GM19438 (cell line): Measurements from ENCODE around the gene SLC16A11.
"Not testable (repeated sequence)": the region's sequence is repeated elsewhere in the genome, so short reads cannot be mapped to it uniquely, and the experiment has no call there.

Source experiments
- ATAC-seq: cut with Tn5 transposase; IDR thresholded peaks from one replicate; pipeline ENCODE4 v1.9.1; 2021; ENCODE audit warnings: low read depth; ENCODE audit not compliant: unreplicated experiment

SLC16A11 gene

DNA sequence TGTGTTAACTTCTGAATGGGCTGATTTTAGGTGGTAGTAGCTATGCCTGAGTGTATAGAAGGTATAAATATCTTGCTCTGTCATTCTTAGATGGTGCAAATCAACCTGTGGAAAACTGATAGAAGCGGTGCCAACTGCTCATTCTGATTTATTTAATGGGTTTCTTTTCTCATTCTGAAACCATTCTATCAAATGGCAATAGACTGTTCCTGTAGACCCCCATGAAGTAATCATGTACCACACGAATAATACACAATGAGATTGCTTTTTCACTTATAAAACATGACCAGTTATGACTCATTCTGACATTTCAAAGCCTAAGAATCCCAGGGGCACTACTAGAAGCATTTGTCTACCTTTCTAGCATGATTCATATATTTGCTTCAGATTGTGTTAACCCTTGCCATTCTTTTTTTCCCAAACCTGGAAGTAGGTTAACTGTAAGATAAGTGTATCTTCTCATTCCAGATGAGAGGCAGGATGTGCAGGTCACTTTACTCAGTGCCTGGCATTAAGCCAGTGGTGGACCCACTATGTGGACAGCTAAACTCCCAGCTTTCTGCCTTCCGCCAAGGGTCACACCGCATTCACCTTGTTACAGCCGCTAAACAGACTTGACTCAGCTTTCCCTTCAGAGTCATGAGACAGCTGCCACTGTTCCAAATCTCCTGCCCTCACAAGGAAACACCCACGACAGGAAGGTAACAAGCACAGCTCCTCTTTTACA lies 16.4 kb upstream of the SLC16A11 start:
- no peak for ATAC-seq

DNA sequence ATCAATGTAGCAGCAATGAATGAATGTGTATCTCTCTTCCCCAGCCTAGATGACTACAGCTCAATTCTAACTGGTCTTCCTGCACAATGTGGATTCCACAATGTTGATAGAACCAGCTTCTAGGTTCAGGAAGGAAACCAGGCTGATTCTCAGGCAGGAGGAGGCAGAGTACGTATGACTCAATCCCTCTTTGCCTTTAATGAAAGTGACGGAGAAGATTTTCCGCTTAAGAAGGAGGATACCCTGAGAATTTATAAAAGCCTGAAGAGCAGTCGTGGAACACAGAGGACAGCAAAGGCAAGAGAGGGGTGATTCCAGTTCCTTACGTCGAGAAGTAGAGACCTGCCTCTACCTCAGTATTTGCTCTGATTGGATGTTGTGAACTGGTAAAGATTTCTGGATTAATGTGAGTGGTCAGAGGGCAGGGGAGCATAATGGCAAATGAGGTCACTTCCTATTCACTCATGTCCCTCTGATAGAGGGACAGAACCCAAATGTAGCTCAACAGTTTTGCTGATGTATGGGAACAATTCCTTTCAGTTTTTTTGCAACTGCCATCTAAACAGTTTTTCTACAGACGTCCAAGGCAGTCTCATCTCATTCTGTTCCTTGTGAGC lies 15.0 kb upstream of the SLC16A11 start:
- ATAC-seq: no peak

DNA sequence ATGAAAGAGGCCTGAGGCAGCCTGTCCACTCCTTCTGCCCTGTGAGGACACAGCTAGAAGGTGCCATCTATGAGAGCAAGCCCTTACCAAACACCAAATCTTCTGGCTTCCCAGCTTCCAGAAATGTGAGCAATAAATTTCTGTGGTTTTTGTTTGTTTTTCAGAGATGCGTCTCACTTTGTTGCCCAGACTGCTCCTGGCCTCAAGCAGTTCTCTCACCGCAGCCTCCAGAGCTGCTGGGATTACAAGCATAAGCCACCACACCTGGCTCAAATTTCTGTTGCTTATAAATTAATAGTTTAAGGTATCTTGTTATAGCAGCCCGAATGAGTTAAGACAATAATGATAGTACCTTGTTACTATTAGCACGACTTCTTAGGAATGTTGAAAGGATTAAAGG lies 12.5 kb upstream of the SLC16A11 start:
- no peak for ATAC-seq

DNA sequence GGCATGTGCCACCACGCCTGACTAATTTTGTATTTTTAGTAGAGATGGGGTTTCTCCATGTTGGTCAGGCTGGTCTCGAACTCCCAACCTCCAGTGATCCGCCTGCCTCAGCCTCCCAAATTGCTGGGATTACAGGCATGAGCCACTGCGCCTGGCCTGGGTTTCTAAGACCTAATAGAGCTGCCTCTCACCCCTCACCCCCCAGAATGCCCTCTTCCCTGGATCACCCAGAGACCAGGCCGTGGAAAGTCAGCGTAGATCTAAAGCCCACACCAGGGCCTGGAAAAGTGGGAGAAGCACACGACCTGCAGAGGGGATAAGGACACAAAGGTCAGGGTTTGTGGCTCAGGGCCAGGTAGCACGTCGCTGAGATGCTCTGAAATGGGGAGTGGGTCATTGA lies 6.7 kb upstream of the SLC16A11 start:
- not testable (repeated sequence) for ATAC-seq

DNA sequence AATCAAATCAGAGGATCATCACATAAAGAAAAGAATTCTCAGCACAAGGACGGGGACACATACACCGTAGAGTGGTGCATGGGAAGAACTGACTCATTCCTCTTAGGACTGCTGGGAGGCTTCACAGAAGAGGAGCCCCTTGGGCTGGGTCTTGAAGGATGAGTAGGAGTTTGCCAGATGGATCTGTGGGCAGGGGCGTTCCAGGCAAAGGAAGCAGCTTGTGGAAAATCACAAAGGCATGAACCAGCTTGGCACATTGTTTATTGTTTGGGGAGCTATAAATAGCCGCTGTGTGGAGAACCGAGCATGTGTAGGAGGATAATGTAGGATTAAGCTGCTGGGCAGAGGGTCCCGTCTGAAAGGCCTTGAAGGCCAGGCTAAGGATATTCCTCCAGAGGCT lies 5.1 kb upstream of the SLC16A11 start:
- no peak for ATAC-seq

DNA sequence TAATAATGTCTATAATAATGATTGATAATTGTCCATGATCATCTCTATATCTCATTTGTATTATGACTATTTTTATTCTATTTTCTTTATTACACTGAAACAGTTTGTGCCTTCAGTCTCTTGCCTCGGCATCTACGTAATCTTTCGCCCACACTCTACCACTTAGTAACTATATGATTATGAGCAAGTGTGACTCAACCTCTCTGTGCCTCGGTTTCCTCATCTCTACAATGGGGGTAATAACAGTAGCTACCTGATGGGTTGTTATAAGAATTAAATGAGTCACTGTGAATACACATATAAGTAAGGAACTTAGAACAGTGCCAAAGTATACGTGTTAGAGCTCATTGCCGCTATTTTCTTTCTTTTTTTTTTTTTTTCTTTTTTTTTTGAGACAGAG lies 3.7 kb upstream of the SLC16A11 start:
- no peak for ATAC-seq

DNA sequence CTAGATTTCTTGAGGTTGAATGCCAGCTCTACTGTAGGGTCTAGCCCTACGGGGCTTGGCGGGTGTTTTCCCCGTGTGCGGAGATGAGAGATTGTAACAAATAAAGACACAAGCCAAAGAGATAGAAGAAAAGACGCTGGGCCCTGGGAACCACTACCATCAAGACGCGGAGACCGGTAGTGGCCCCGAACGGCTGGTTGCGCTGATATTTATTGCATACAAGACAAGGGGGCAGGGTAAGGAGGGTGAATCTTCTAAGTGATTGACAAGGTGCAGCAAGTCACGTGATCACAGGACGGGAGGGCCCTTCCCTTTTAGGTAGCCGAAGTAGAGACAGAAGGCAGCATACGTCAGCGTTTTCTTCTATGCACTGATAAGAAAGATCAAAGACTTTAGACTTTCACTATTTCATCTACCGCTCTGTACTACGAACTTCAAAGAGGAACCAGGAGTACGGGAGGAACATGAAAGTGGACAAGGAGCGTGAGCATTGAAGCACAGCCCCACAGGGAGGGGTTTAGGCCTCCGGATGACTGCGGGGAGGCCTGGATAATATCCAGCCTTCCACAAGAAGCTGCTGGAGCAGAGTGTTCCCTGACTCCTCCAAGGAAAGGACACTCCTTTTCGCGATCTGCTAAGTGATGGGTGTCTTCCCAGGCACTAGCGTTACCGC lies 3.0 kb upstream of the SLC16A11 start:
- ATAC-seq: not testable (repeated sequence)

DNA sequence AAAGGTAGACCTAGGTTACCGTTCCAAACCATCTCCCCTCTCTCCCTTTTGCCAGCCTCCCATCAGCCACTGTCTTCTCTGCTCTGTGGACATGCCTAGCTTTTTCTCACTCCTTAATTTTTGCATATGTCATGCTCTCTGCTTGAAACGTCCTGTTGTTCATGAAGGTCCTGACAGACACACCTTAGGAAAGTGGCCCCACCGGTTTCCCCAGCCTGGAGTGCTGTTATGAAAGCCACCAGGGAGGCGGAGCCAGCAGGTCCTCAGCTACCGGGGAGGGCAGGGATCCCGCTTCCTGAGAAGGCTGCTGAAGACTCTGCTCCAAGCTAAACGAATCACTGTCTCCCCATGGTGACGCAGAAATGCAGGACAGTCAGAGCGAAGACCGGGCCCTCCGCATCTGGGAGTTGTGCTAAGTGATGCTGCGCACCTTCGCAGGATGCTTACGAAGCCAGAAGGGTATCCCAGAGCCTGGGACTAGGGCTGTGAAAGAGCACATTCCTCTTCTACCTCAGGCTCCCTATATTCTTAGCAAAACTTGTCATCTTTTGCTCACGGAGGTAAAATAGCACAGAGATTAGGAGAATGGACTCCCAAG lies 2.3 kb upstream of the SLC16A11 start:
- ATAC-seq: no peak

DNA sequence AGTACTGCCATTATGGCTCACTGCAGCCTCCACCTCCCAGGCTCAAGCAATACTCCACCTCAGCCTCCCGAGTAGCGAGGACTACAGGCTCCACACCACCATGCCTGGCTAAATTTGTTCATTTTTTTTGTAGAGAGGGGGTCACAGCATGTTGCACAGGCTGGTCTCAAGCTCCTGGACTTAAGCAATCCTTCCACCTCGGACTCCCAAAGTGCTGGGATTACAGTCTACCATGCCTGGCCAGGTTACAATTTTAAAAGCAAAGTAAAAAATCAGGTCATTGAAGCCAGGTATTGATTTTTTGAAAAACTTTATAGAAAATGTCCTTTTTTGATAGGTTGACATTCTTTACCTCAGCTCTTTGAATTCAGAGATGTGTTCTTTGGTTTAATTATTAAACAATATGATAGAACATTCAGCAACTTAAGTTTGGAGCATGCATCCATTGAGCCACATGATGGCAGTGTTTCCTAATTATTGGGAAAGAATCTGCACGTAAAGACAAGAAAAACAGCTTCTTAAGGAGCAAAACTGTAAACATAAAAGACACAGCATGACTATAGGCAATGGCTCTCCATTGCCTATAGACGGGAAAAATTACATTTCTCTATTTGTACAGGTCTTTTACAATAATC lies 1.7 kb upstream of the SLC16A11 start:
- ATAC-seq: no peak

DNA sequence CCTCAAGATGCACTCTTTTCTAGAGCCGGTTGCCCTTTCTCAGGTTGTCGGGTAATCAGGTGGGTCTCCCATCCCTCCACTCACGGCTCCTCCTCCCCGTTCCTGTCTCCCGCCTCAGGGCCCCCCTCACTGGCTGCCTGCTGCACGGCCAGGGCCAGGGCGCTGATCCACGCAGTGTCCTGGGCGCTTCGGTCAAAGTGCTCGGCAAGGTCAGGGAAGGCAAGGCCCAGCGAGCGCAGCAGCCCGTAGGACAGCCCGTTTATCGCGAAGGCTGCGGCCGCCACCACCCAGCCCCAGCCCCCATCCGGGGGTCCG lies 753 bp downstream of the SLC16A11 start:
- ATAC-seq: no peak

DNA sequence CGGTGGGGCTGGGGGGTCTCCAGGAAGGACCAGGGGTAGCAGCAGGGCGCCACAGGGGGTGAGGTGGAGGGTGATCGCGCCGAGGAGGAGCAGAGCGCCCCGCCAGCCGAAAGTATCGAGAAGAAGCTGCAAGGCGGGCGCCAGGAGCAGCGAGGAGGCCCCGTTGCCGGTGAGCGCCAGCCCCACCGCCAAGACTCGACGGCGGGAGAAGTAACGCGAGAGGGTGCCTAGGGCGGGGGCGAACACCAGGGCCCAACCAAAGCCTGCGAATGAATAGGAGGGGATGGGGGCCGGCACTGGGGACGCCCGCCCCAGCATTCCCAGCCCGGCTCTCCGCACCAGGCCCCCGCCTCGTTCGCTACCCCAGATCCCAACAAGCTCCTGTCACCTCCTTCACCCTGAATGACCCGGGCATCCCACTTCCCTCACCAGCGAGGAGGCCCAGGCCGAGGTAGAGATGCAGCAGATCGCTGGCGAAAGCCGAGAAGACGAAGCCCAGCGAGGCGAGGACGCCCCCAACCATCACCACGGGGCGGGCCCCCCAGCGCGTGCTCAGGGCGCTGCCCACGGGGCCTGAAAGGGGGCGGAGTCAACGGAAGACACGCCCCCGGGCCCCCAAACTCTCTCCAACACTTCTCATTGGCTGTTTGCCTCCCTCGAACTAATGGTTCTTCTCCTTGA lies 1.3 kb downstream of the SLC16A11 start:
- no peak for ATAC-seq

DNA sequence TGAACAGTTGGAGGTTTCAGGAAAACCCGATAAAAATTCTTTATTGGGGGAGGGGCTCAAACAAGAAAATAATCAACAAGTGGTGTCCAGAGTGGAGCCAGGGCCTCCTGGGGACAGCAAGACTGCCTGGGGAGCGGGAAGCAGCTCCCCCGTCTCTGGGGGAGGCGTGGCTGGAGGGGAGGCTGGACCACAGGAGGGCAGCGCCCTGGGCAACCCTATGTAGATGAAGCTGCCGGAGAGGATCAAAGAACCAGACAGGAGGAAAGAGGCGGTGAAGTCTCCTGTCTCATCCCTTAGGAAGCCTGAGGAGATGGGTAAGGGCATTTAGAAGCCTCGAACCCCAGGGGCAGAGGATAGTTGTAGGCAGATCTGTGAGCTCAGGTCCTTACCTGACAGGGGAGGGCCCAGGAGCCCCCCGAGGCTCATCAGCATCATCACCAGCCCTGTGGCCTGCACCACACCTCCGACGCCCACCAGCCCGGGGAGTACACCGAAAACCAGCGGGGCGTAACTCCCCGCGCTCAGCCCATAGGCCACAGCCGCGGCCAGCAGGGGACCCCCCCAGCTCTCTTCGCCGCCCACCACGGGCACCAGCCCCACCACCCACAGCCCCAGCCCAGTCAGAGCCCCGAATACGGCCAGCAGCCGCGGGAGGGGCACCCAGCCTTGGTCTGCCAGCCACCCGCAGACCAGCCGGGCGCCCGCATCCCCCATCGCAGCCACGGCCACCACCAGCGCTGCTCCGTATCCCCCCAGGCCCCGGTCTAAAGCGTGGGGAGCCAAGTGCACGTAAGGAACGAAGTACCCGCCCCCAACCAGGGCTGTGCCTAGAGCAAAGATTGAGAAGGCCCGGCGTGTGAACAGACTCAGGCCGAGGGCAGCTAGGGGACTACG lies 2.0 kb downstream of the SLC16A11 start:
- no peak for ATAC-seq

DNA sequence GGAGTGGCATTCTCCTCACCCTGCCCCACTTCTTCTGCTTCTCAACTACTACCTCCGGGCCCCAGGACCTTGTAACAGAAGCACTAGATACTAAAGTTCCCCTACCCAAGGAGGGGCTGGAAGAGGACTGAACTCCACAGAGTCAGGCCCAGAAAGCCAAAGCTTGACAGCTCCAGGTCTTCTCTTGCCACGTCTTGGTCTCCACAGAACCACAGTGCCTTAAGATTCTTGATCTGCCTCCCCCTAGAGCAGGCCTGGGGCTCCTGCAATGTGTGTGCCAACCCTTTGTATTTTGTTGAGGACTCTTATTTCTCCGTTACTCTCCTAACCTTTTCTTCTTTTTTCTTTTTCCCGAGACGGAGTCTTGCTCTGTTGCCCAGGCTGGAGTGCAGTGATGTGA lies 4.1 kb downstream of the SLC16A11 start:
- no peak for ATAC-seq

DNA sequence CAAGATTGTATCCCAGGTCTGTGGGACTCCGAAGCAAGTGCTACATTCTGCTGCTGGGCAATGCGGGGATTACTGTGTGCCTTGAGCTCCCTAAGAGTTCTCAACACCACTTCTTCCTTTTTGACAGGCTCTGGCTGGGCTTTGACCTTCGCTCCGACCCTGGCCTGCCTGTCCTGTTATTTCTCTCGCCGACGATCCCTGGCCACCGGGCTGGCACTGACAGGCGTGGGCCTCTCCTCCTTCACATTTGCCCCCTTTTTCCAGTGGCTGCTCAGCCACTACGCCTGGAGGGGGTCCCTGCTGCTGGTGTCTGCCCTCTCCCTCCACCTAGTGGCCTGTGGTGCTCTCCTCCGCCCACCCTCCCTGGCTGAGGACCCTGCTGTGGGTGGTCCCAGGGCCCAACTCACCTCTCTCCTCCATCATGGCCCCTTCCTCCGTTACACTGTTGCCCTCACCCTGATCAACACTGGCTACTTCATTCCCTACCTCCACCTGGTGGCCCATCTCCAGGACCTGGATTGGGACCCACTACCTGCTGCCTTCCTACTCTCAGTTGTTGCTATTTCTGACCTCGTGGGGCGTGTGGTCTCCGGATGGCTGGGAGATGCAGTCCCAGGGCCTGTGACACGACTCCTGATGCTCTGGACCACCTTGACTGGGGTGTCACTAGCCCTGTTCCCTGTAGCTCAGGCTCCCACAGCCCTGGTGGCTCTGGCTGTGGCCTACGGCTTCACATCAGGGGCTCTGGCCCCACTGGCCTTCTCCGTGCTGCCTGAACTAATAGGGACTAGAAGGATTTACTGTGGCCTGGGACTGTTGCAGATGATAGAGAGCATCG lies 5.6 kb downstream of the SLC16A11 start:
- ATAC-seq: no peak

DNA sequence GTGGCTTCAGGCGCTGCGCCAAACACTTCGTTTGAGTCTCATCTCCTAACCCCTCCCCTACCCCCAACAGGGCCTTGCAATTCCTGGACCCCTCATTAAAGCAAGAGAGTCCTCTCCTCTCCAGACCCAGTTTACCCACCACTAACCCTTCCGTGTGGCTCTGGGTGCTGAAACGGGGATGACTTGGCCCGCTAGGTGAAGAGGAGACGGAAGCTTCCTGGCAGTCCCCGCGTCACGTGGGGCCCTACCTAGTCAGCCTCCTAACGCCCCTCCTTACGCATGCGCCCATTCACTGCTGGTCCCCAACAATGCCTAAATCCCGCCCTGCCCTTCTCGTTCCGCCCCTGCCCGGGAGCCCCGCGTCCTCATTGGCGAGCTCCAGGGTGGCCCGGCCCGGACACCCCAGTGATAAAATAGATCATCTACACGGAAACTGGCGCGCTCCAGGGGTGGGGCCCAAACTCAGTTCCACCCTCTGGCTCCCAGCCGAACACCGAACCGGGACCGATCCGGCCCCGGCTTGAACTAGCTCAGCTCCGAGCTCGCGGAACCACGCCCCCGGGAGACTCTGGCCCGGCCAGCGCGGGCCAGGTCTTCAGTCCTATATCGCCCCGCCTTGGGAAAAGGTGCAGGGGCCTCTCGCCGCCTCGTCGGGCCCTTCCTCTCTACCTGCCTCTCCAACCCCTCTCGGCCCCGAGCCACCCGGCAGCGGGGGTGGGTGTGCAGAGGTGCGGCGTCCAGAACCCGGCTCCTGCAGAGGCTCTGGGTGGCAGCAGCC lies 8.1 kb downstream of the SLC16A11 start, which contains the start of gene SLC16A13:
Gene SLC16A13, plus strand, starts transcription at position 425 of the 778 bp plus-strand sequence. CDS start 368 bp downstream, outside the sequence.
- peak; percentile 90 for ATAC-seq

DNA sequence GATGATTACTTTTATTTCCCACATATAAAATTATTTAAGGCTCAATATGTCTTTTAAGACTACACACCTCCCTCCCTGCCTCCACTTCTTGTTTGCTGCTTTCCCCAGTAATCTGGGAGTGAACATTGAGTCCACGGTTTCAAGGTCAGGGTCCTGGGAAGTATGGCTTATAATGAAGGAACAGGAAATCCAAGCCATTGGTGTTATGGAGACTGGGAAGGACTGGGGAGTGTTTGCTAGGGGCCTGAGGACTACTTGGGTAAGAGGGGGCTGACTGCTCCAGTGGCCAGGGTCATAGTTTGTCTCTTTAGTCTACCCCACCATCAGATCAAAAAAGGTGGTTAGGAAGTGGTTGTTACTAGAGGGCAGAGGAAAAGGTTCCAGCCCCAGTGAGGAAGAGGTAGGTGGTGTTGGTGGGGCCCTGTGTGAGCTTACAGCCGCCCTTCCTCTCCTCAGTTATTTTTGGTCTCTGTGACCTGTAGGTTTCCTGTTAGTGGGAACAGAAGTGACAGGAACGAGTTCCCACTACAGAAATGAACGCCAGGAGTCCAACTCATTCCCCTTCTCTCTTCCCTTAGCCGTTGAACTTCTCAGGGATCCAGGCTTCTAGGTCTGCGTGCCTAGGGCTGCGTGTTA lies 8.8 kb downstream of the SLC16A11 start:
- peak; percentile 13 for ATAC-seq

DNA sequence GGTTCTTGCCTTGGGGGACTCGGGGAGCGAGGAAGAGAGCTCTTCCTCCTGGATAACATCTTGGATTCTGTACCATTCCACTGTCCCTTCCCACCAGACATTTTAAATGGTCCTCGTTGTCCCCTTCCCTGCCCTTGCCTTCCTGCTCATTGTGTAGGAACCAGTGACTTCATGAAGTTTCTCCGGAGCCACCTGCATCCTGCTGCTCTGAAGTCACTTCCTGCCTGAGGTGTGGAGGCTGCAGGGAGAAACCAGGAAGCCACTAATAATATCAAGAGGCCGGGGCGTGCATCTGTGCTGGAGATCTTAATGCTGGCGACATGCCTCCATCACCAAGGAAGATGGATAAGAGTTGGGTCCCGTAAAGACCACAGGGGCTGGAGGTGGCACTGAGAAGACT lies 14.2 kb downstream of the SLC16A11 start:
- no peak for ATAC-seq
